Femur (tissue), 1 donor: ENCODE data around the gene MYH9.
A peak's percentile ranks its signal among the peaks of the same experiment; 100 is the strongest.

Experiments used
- DNase-seq: peaks from one replicate; pipeline ENCODE4 v3.0.0-alpha.2; 2017

The MYH9 gene

GRCh38 chr22:36366291-36366708 lies 21.5 kb downstream of the MYH9 start:
- DNase-seq: no peak

- peak; percentile 68 for DNase-seq
These were observed 22.8 kb downstream of the MYH9 start for GRCh38 chr22:36365020-36365411.

- DNase-seq: no peak
These were observed 23.3 kb downstream of the MYH9 start for GRCh38 chr22:36364255-36365019.

GRCh38 chr22:36363349-36363981 lies 24.3 kb downstream of the MYH9 start:
- DNase-seq: no peak

- no peak for DNase-seq
These were observed 24.8 kb downstream of the MYH9 start for GRCh38 chr22:36362932-36363331.

- DNase-seq: no peak
These were observed 25.7 kb downstream of the MYH9 start for GRCh38 chr22:36362075-36362474.

GRCh38 chr22:36360871-36361383 lies 26.8 kb downstream of the MYH9 start:
- DNase-seq: no peak

- no peak for DNase-seq
These were observed 27.8 kb downstream of the MYH9 start for GRCh38 chr22:36360011-36360410.

GRCh38 chr22:36359470-36359996 lies 28.2 kb downstream of the MYH9 start:
- DNase-seq: no peak

- no peak for DNase-seq
These were observed 29.0 kb downstream of the MYH9 start for GRCh38 chr22:36358533-36359469.

- no peak for DNase-seq
These were observed 30.8 kb downstream of the MYH9 start for GRCh38 chr22:36356708-36357624.

GRCh38 chr22:36355894-36356293 lies 31.9 kb downstream of the MYH9 start:
- DNase-seq: no peak

GRCh38 chr22:36355362-36355761 lies 32.4 kb downstream of the MYH9 start:
- DNase-seq: no peak

GRCh38 chr22:36352803-36353507 lies 34.8 kb downstream of the MYH9 start:
- peak; percentile 88 for DNase-seq

GRCh38 chr22:36351921-36352802 lies 35.6 kb downstream of the MYH9 start:
- DNase-seq: no peak

GRCh38 chr22:36350751-36351594 lies 36.8 kb downstream of the MYH9 start:
- DNase-seq: peak; percentile 66

GRCh38 chr22:36349726-36350125 lies 38.0 kb downstream of the MYH9 start:
- DNase-seq: no peak

- DNase-seq: no peak
These were observed 39.0 kb downstream of the MYH9 start for GRCh38 chr22:36348760-36349159.

GRCh38 chr22:36347094-36347493 lies 40.7 kb downstream of the MYH9 start:
- DNase-seq: no peak
